IMR-90 (cell line): ENCODE measurements around the gene PCGF3. TPM values are rescaled to one million over a fixed set of nuclear protein-coding genes. Genes with fewer than 3 reads are reported as not detected.

Experiments used
- ATAC-seq: fragments of 200-7000 bp; cut with Tn5 transposase; 2 replicates; pipeline ENCODE4 v1.9.1; 2020; ENCODE audit warnings: low read depth, mild to moderate bottlenecking, moderate library complexity
- BruUV-seq: library from RNA; stranded (reverse); fragments of 400-500 nt; replicated peaks from 2 replicates; lab custom pipeline; 2021; lab: Mats Ljungman, UMichigan
- CTCF ChIA-PET: fragments of 300-600 bp; formaldehyde crosslinking; extraction: SDS; loops from one replicate; lab custom pipeline; 2021; ENCODE audit warnings: antibody characterized with exemption; lab: Yijun Ruan, JAX
- POLR2A ChIA-PET: fragments of 300-600 bp; sonication (Branson Sonifier 250); formaldehyde crosslinking; loops from one replicate; lab custom pipeline; 2022; ENCODE audit warnings: antibody characterized with exemption; ENCODE audit not compliant: unreplicated experiment; lab: Charles Lee
- DNase-seq: peaks from one replicate; pipeline ENCODE4 v3.0.0; 2013
- H2AFZ ChIP-seq: replicated peaks from 2 replicates; pipeline ENCODE3; 2013; ENCODE audit warnings: low read length, mild to moderate bottlenecking; ENCODE audit not compliant: poor library complexity
- H2AK5ac ChIP-seq: 2 replicates; pipeline ENCODE4 v1.6.1; 2013; ENCODE audit warnings: low read depth, low read length, inconsistent platforms
- H2AK9ac ChIP-seq: replicated peaks from 2 replicates; pipeline ENCODE3; 2013; ENCODE audit warnings: mild to moderate bottlenecking, low read depth, low read length, moderate library complexity; ENCODE audit not compliant: poor library complexity
- H2BK120ac ChIP-seq: 2 replicates; pipeline ENCODE4 v1.6.1; 2013; ENCODE audit warnings: low read depth, low read length, inconsistent platforms
- H2BK15ac ChIP-seq: 3 replicates; pipeline ENCODE4 v1.6.1; 2013; ENCODE audit warnings: low read depth, low read length, inconsistent platforms
- H2BK20ac ChIP-seq: 2 replicates; pipeline ENCODE4 v1.6.1; 2013; ENCODE audit warnings: low read depth, mild to moderate bottlenecking, inconsistent platforms, low read length, moderate library complexity
- H2BK5ac ChIP-seq: 2 replicates; pipeline ENCODE4 v1.6.1; 2013; ENCODE audit warnings: mild to moderate bottlenecking, low read depth, low read length, inconsistent platforms; ENCODE audit not compliant: poor library complexity, severe bottlenecking
- H3K14ac ChIP-seq: replicated peaks from 2 replicates; pipeline ENCODE4 v1.6.1; 2013; ENCODE audit warnings: low read depth, low read length, inconsistent platforms
- H3K18ac ChIP-seq: 2 replicates; pipeline ENCODE4 v1.6.1; 2013; ENCODE audit warnings: low read depth, low read length, control low read depth
- H3K23ac ChIP-seq: 2 replicates; pipeline ENCODE4 v1.6.1; 2013; ENCODE audit warnings: low read depth, low read length, inconsistent platforms
- H3K27ac ChIP-seq: 2 replicates; pipeline ENCODE4 v1.5.1; 2013; ENCODE audit warnings: mild to moderate bottlenecking, control low read depth, low read length; ENCODE audit not compliant: insufficient read depth
- H3K27me3 ChIP-seq: 2 replicates; pipeline ENCODE4 v1.6.1; 2013; ENCODE audit warnings: low read length; ENCODE audit not compliant: control insufficient read depth, insufficient read depth
- H3K36me3 ChIP-seq: 2 replicates; pipeline ENCODE4 v1.6.1; 2013; ENCODE audit warnings: low read length, mixed read lengths; ENCODE audit not compliant: control insufficient read depth, insufficient read depth
- H3K4ac ChIP-seq: 2 replicates; pipeline ENCODE4 v1.6.1; 2013; ENCODE audit warnings: low read depth, low read length, inconsistent platforms
- H3K4me1 ChIP-seq: 2 replicates; pipeline ENCODE4 v1.6.1; 2013; ENCODE audit warnings: low read length, mixed read lengths; ENCODE audit not compliant: control insufficient read depth, insufficient read depth
- H3K4me2 ChIP-seq: 2 replicates; pipeline ENCODE4 v1.6.1; 2013; ENCODE audit warnings: low read depth, mild to moderate bottlenecking, control low read depth, low read length, moderate library complexity
- H3K4me3 ChIP-seq: 2 replicates; pipeline ENCODE4 v1.5.1; 2013; ENCODE audit warnings: low read depth, mild to moderate bottlenecking, control low read depth, low read length, moderate library complexity; ENCODE audit not compliant: insufficient read depth
- H3K56ac ChIP-seq: 2 replicates; pipeline ENCODE4 v1.6.1; 2013; ENCODE audit warnings: low read length, inconsistent platforms; ENCODE audit not compliant: insufficient read depth; ENCODE audit errors: extremely low read depth
- H3K79me1 ChIP-seq, 2 experiments: 2 replicates each; pipeline ENCODE4 v1.6.1; 2013; ENCODE audit warnings: low read length in 2 of 2, inconsistent platforms in 1 of 2, low read depth in 1 of 2
- H3K9ac ChIP-seq: 2 replicates; pipeline ENCODE4 v1.6.1; 2013; ENCODE audit warnings: low read depth, low read length, control low read depth
- H3K9me1 ChIP-seq: 2 replicates; pipeline ENCODE4 v1.6.1; 2013; ENCODE audit warnings: low read length, inconsistent platforms; ENCODE audit not compliant: insufficient read depth
- H3K9me3 ChIP-seq: 2 replicates; pipeline ENCODE4 v1.6.1; 2013; ENCODE audit warnings: low read length; ENCODE audit not compliant: control insufficient read depth, insufficient read depth
- H4K20me1 ChIP-seq: 2 replicates; pipeline ENCODE4 v1.6.1; 2013; ENCODE audit warnings: low read length, inconsistent platforms; ENCODE audit not compliant: insufficient read depth
- H4K5ac ChIP-seq: 2 replicates; pipeline ENCODE4 v1.6.1; 2013; ENCODE audit warnings: mild to moderate bottlenecking, low read depth, low read length, control low read depth
- H4K8ac ChIP-seq, 2 experiments: 2 replicates each; pipeline ENCODE4 v1.6.1; 2013; ENCODE audit warnings: low read depth in 2 of 2, low read length in 2 of 2, control low read depth in 1 of 2, inconsistent platforms in 1 of 2
- H4K91ac ChIP-seq: 2 replicates; pipeline ENCODE4 v1.6.1; 2013; ENCODE audit warnings: low read depth, low read length, inconsistent platforms; ENCODE audit not compliant: insufficient read depth
- BHLHE40 ChIP-seq: fragments of 150-350 bp; IDR thresholded peaks from 2 replicates; pipeline ENCODE4 v1.6.1; 2016; ENCODE audit warnings: mild to moderate bottlenecking, low read depth, low read length
- CEBPB ChIP-seq: IDR thresholded peaks from 2 replicates; pipeline ENCODE4 v1.6.1; 2012; ENCODE audit warnings: low read depth, low read length, improper control_type of control experiment
- CHD1 ChIP-seq: IDR thresholded peaks from 2 replicates; pipeline ENCODE4 v1.6.1; 2012; ENCODE audit warnings: low read depth, low read length, improper control_type of control experiment
- CTCF ChIP-seq: conservative IDR thresholded peaks from 2 replicates; pipeline ENCODE4 v1.5.1; 2012; ENCODE audit warnings: mild to moderate bottlenecking, low read depth, low read length, improper control_type of control experiment
- ELK1 ChIP-seq: fragments of 150-350 bp; IDR thresholded peaks from 2 replicates; pipeline ENCODE4 v1.6.1; 2016; ENCODE audit warnings: low read depth, mild to moderate bottlenecking, low read length, moderate library complexity, borderline replicate concordance
- FOS ChIP-seq: fragments of 150-350 bp; IDR thresholded peaks from 2 replicates; pipeline ENCODE4 v1.6.1; 2016; ENCODE audit warnings: low read depth, low read length
- MAFK ChIP-seq: IDR thresholded peaks from 2 replicates; pipeline ENCODE4 v1.6.1; 2012; ENCODE audit warnings: low read depth, low read length, improper control_type of control experiment
- MXI1 ChIP-seq: IDR thresholded peaks from 2 replicates; pipeline ENCODE4 v1.6.1; 2012; ENCODE audit warnings: low read depth, mild to moderate bottlenecking, low read length, moderate library complexity, borderline replicate concordance
- NFE2L2 ChIP-seq: fragments of 150-350 bp; IDR thresholded peaks from 2 replicates; pipeline ENCODE4 v1.6.1; 2016; ENCODE audit warnings: low read depth, mild to moderate bottlenecking, low read length
- POLR2A ChIP-seq: IDR thresholded peaks from 2 replicates; pipeline ENCODE4 v1.6.1; 2012; ENCODE audit warnings: mild to moderate bottlenecking, low read depth, low read length
- RCOR1 ChIP-seq: IDR thresholded peaks from 2 replicates; pipeline ENCODE4 v1.6.1; 2012; ENCODE audit warnings: mild to moderate bottlenecking, low read length, improper control_type of control experiment; ENCODE audit not compliant: insufficient replicate concordance
- RFX5 ChIP-seq: IDR thresholded peaks from 2 replicates; pipeline ENCODE4 v1.8.0; 2012; ENCODE audit warnings: low read depth, mild to moderate bottlenecking, low read length, moderate library complexity
- SMC3 ChIP-seq: fragments of 150-350 bp; IDR thresholded peaks from 2 replicates; pipeline ENCODE4 v1.6.1; 2016; ENCODE audit warnings: low read depth, mild to moderate bottlenecking, antibody characterized with exemption, low read length, moderate library complexity
- USF2 ChIP-seq: fragments of 150-350 bp; IDR thresholded peaks from 2 replicates; pipeline ENCODE4 v1.6.1; 2017; ENCODE audit warnings: mild to moderate bottlenecking, antibody characterized with exemption, low read length, low read depth
- WGBS, 2 experiments: methylation state at CpG; one replicate each; pipeline versions ENCODE4 v1.1.5 to v1.1.7; 2013; ENCODE audit warnings: missing lambda C conversion rate in 2 of 2; ENCODE audit not compliant: insufficient read length in 1 of 2; ENCODE audit errors: extremely low coverage in 2 of 2; 5-methylcytosine and 5-hydroxymethylcytosine counted together
- dilution Hi-C: fragments of 300-500 bp; cut with HindIII; formaldehyde crosslinking; loops from one replicate; pipeline ENCODE4 v1.14.3; 2018; ENCODE audit warnings: low sequenced_read_pairs; ENCODE audit not compliant: unreplicated experiment
- in situ Hi-C: fragments of 300-500 bp; cut with MboI; formaldehyde crosslinking; loops from 3 replicates; pipeline ENCODE4 v1.14.3; 2019; ENCODE audit warnings: low sequenced_read_pairs, inconsistent platforms, mixed read lengths
- intact Hi-C: fragments of 100-400 bp; cut with micrococcal nuclease; formaldehyde crosslinking; loops from 2 replicates; pipeline ENCODE4 v1.10.0; 2022
- polyA plus RNA-seq, 3 experiments: library from polyadenylated mRNA; depleted of rRNA; stranded (reverse); fragments of >200 nt; gene quantifications; 2 replicates each; pipeline ENCODE4 v1.2.3, GENCODE V29; 2012; ENCODE audit warnings: low replicate concordance in 1 of 3
- total RNA-seq: library from RNA; depleted of rRNA; stranded (reverse); fragments of >200 nt; gene quantifications from 2 replicates; pipeline ENCODE4 v1.2.3, GENCODE V29; 2012

The PCGF3 gene
- total and polyA plus RNA-seq, 2 of the 4 experiments (the other 2 are of a cell fraction) = 40.0 to 55.3 TPM

GRCh38 chr4:706834-707598, 1.4 kb downstream of the PCGF3 start:
- H2AFZ ChIP-seq = no peak overlapping the region
- H2AK9ac ChIP-seq = peak overlapping the region; percentile 90
- in situ Hi-C loops (no loop called here), dilution Hi-C loops (no loop called here), intact Hi-C loops (no loop called here)
- H3K79me1 ChIP-seq = peaks cover 15 to 39% of the 10 kb centered on the region in 2 experiments; a peak in 3 of 4 replicates
- no TSS peak for BruUV-seq
- H3K14ac ChIP-seq = no peak overlapping the region
- H2BK15ac ChIP-seq = no peak overlapping the region
- H4K20me1 ChIP-seq = peaks cover 37% of the 10 kb centered on the region
- no peak overlapping the region for H2BK20ac ChIP-seq
- no peak overlapping the region for H3K56ac ChIP-seq
- ChIA-PET POLR2A (no interaction called here), CTCF (no interaction called here)
- peaks cover 7% of the 10 kb centered on the region for H3K36me3 ChIP-seq
- 0 out of 2 replicates have a peak overlapping the region, but pooled peaks have one; percentile 4 for H3K23ac ChIP-seq
- peak overlapping the region; percentile 67 for H3K9ac ChIP-seq
- H4K91ac ChIP-seq = no peak overlapping the region
- no peaks in the 10 kb centered on the region for H3K9me3 ChIP-seq
- H3K9me1 ChIP-seq = peaks cover 13% of the 10 kb centered on the region
- no peak overlapping the region for H4K5ac ChIP-seq
- peak overlapping the region; percentile 98 for H3K4me2 ChIP-seq
- H3K27ac ChIP-seq = peak overlapping the region; percentile 42; the same call in 1 of the 2 replicates
- TF ChIP-seq BHLHE40 (no peak), CHD1 (no peak), MXI1 (no peak), MAFK (no peak), CTCF (no peak), ELK1 (no peak), POLR2A (no peak), CEBPB (no peak), USF2 (no peak), RFX5 (no peak), RCOR1 (no peak), FOS (no peak), SMC3 (no peak), NFE2L2 (no peak)
- H3K18ac ChIP-seq = no peak overlapping the region
- no peak for DNase-seq
- H4K8ac ChIP-seq = no peak overlapping the region
- H2BK120ac ChIP-seq = no peak overlapping the region
- no peak for ATAC-seq
- H2BK5ac ChIP-seq = no peak overlapping the region
- 49% methylated on average over 5 of the region's 21 CpGs; no CpG with 5 or more reads in 1 of the 2 experiments for WGBS, 2 experiments
- H3K4me1 ChIP-seq = peaks cover 14% of the 10 kb centered on the region; the same call in 1 of the 2 replicates
- peaks cover 6% of the 10 kb centered on the region; the same call in 1 of the 2 replicates for H3K27me3 ChIP-seq
- H3K4me3 ChIP-seq = peak overlapping the region; percentile 97
- H3K4ac ChIP-seq = no peak overlapping the region
- no peak overlapping the region; the same call in 1 of the 2 replicates for H2AK5ac ChIP-seq
